Stimulated activated CD4-positive, alpha-beta T cell treated with anti-CD3 and anti-CD28 coated beads, Interleukin-15, amount 100 ng/mL, for 48 hours (primary cell): ENCODE data around the gene OLFML2B.

Experiments
- DNase-seq, 2 donors: peaks; one replicate each; pipeline ENCODE4 v3.0.0-alpha.2; 2020; ENCODE audit warnings: low read depth in 2 of 2

The OLFML2B gene

GRCh38 chr1:162006081-162006480, 17.6 kb downstream of the OLFML2B start:
- DNase-seq: no peak

DNA sequence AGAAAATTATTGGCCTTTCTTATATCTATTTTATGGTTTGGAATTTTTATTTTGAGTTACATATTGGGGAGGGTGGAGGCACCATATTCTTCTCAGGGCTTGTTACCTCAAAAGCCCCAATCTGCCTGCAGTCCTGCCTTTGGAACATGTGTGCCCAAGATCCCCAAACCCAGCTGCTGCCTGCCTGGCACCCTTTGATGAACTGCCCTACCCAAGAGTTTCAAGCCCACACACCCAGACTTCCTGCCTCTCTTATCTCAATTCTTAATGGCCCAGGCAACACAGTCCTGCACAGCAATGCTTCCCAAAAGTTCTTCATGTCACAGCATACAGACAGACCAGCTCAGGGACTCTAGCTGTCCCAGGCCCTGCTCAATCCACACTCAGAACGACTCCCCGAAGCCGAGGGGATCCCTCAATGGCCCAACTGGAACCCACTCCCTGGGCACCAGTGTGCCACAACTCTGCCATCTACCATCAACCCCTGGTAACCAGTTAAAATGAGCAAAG, 19.2 kb downstream of the OLFML2B start:
- DNase-seq: no peak

DNA sequence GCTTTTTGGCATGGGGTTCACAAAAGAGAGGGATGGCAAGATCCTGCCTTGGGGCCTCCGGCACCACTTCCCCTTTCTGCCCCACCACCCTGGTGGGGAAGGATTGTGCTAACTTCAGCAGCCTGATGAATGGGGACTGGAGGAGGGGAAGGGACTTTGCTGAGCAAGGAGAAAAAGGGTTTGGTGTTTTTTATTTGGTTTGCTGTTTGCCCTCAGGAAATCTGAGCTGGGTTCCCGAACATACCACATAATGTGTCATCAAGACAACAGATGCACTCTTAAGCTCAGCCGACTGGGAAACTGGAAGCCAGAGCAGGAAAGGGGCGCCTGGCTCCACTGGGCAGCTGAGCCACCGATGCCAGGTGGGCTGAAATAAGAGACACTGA, 19.8 kb downstream of the OLFML2B start:
- DNase-seq: no peak

GRCh38 chr1:162003061-162003829, 20.4 kb downstream of the OLFML2B start:
- DNase-seq: no peak

DNA sequence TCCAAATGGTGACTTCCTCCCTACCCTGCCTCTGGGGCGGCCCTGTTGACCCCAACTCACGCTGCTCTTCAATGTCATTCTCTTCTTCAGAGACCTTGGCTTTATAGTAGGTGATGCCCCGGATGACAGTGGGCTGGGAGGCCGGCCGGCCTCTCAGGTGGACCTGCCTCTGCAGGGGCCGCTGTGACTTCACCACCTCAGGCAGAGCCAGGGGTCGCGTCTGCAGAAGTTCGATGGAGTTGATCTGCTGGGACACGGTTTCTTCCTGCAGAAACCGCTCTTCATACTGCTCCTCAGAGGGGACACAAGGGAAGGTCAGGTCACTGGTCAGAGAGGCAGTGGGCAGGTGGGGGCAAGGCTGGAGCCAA, 23.6 kb downstream of the OLFML2B start:
- no peak for DNase-seq

- DNase-seq: no peak
Observed at GRCh38 chr1:161999301-162000052, 24.2 kb downstream of the OLFML2B start.

- DNase-seq: no peak
Observed at GRCh38 chr1:161998811-161999210, 24.9 kb downstream of the OLFML2B start.

DNA sequence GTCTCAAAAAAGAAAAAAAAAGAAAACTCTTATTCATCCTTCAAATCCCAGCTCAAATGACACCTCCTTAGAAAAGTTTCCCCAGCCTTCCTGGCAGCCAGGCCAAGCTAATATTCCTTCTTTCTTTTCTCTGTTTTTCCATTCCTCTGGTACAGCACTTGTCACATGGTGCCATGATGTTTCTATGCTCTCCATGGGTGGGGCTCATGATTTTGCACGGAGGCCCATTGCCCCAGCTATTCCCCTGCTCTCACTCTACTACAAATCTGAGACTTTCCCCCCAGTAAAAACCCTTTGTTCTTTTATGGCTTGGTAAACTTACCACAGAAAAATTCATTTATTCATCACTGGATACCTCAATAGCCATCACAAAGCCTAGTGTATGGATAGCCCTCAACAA, 26.5 kb downstream of the OLFML2B start:
- no peak for DNase-seq

DNA sequence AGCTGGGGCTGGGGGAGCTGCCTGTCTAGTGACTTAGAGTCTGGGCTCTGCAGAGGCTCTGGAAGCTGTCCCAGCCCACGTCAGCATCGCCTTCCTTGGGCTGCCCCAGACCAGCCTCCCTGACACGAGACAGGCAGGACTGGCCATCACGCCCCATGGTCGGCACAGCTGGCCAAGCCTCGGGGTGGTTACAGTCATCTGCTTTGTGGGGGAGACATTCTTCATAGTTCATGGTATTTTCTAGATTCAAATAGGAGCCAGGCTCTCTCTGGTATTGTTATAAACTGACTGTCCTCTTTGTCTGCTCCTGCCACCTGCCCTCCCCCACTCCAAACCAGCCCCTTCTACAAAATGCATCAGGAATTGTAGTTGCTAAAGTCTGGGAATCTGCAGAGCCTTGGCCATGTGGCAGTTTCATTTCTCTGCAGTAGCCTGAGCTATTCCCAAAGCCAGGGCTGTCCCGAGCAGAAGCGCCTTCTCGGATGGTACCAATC, 29.4 kb downstream of the OLFML2B start:
- DNase-seq: no peak

DNA sequence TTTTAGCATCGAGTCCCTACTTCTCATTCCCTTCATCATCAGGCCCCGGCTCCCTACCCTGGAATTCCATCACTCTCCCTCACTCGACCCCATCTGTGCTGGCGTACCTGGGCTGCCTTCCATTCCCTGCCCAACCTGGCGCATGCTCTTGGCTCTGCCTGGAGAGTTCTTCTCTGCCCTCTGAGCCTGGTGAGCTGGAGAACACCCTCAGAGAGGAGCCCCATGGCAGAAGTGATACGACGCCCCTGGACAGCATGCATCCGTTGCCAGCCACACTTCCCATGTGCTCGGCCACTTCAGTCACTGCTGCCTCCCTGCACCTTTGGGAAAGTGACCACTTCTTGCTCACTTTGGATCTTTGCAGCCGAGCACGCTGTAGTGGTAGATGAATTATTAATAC, 30.1 kb downstream of the OLFML2B start:
- no peak for DNase-seq

- no peak for DNase-seq
Observed at GRCh38 chr1:161989786-161990185, 33.9 kb downstream of the OLFML2B start.

DNA sequence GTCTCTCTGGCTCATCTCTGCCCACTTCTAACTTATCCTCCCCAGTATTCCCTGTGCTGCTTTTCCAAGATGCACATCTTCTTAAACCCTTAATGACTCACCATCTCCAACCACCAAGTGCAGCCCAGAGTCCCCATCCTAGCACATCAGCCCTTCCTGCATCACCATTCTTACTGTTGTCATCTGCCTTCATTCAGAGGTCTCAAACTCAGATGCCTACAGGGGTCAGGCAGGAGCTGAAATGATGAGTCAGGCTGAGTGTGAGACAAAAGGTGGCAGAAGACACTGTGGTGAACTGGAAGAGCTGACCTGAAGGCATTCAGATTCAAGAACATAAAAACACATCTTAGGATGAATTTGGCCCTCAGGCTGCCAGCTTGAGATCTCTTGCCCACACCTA, 34.6 kb downstream of the OLFML2B start:
- no peak for DNase-seq

- no peak for DNase-seq
Observed at GRCh38 chr1:161988413-161988812, 35.3 kb downstream of the OLFML2B start.

- DNase-seq: no peak
Observed at GRCh38 chr1:161987872-161988271, 35.8 kb downstream of the OLFML2B start.

DNA sequence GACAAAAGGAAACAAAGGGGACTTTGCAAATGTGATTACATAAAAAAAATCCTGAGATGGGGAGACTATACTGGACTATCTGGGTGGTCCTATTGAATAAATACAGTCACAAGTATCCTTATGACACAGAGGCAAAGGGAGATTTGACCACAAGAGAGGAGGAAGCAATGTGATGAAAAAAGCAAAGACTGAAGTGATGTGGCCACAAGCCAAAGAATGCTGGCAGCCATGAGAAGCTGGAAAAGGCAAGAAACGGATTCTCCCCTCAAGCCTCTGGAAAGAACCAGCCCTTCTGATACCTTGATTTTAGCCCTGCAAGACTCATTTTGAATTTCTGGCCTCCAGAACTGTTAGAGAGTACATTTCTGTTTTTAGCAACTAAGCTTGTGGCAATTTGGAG, 36.4 kb downstream of the OLFML2B start:
- DNase-seq: no peak

GRCh38 chr1:161986328-161986727, 37.3 kb downstream of the OLFML2B start:
- no peak for DNase-seq

GRCh38 chr1:161985301-161985822, 38.3 kb downstream of the OLFML2B start:
- DNase-seq: no peak

DNA sequence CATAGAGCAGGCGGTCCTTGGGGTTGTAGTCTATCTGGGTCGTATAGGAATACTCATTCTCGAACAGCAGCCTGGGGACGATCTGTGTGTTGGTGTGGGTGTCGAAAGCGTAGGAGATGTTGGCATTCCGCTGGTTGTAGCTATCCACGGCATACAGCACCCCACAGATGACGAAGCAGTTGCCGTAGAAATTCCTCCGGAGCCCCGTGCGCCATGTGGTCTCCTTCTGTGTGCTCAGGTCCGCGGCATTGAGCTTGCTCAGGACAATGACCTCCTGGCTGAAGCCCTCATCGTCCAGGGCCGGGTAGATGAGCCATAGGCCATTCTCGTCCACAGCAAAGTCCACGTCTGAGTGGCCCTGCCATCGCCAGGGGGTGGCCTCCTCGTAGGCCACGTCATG, 39.9 kb downstream of the OLFML2B start:
- no peak for DNase-seq

- no peak for DNase-seq
Observed at GRCh38 chr1:161982917-161983316, 40.8 kb downstream of the OLFML2B start.

- no peak for DNase-seq
Observed at GRCh38 chr1:161982507-161982895, 41.2 kb downstream of the OLFML2B start.

- no peak for DNase-seq
Observed at GRCh38 chr1:161981735-161982506, 41.7 kb downstream of the OLFML2B start.

DNA sequence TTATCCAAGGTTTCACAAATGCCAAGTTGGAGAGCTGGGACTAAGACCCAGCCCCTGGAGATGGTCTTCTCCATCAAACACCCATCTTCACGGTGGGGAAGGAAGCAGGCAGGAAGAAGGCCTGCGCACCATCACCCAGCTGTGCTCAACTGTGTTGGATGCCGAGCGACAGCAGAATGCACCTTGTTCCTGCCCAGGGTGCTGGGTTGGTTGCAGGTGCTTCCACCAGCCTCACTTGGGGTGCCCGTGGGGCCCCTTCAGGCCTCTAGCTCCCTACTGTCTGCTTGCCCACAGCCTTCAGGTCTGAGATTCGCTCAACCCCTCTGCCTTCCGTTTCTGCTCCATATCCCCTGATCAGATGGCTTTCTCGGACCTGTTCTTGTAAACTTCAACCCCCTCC, 42.5 kb downstream of the OLFML2B start:
- no peak for DNase-seq
